Measurements from ENCODE around the gene ZDHHC11B. TPM values are rescaled to one million over a fixed set of nuclear protein-coding genes. Genes with fewer than 3 reads are reported as not detected.
"Not testable (repeated sequence)": the region's sequence is repeated elsewhere in the genome, so short reads cannot be mapped to it uniquely, and the experiment has no call there.

The ZDHHC11B gene
- polyA plus RNA-seq, 4 donors, result 1.7 to 7.7 (median 4.0) TPM

DNA sequence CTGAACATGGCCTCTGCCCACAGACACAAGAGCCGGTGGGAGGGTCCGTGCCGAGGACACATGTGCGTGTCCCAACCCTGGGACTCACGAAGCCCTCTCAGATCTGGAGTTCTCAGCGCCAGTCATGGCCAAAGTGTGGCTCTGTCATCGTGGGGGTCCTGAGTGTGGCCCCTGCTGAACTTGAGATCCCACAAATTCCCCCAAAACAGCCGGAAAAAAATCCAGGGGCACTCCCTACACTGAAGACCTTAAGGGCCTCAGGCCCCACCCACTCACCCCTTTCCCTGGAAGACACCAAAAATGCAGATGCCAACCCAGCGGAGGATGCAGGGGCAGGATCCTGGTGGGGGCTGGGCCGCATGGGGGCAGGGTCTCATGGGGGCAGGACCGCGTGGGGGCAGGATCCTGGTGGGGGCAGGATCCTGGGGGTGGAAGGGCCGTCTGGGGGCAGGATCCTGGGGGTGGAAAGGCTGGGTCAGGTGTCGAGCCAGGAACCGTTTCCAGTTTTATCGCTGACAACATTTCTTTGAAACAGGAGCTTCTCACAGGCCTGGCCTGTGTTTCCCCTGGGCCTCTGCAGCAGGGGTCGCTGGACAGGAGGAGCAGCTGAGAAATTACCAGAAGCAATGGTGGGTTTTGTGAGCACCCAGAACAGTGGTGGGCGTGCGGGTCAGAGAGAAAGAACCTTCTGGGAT, 13.3 kb downstream of the ZDHHC11B start:
- DNase-seq (ENCODE audit: low read depth in 4 of 4, low spot score in 3 of 4), result not testable (repeated sequence)

DNA sequence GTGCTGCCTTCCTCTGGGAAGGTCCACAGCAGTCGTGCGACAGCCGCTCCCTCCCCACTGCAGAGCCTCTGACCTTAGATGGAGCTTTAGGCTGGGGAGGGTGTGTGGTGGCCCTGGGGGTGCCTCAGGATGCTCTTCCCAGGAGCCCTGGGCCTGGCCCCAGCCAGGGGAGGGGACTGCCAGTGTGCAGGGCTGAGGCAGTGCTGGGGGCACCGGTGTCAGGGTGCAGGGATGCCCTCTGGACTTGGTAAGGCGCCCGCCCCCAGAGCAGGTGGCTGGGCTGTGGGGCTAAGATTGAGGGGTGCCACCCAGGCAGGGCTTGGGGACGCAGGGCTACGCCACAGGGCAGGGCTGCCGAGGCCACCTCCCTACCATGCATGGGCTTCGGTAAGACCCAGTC, 13.9 kb downstream of the ZDHHC11B start:
- DNase-seq (ENCODE audit: low read depth in 4 of 4, low spot score in 3 of 4), result not testable (repeated sequence)

DNA sequence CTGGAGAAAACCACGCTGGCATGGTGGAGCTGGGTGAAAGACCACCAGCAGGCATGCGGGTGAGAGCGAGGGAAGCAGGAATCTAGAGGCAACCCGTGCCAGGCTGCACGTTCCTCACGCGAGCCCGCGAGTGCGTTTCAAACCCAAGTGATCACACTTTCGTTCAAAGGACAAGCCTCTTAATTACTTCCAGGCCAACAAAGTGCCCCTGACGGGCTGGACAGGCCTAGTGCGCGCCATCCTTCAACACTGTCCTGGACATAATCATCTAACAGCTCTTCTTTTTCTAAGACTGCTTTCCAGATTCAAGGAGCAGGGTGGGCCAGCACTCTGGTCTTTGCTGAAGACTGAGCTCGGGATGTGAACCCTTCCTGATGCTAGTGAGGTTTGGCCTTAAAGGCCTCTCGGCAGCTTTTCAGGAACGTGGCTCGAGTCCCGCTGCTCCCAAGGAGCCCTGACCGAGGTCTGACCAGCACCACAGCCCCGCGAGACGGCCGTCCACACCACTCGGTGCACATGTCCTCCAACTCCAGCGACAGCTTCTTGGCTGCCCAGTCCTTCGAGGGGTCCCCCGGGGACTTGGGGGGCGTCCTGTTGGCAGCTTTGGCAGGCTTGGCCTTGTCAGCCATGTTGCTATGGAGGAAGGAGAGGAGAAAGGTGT, 14.9 kb downstream of the ZDHHC11B start:
- DNase-seq (ENCODE audit: low read depth in 4 of 4, low spot score in 3 of 4), result not testable (repeated sequence)

DNA sequence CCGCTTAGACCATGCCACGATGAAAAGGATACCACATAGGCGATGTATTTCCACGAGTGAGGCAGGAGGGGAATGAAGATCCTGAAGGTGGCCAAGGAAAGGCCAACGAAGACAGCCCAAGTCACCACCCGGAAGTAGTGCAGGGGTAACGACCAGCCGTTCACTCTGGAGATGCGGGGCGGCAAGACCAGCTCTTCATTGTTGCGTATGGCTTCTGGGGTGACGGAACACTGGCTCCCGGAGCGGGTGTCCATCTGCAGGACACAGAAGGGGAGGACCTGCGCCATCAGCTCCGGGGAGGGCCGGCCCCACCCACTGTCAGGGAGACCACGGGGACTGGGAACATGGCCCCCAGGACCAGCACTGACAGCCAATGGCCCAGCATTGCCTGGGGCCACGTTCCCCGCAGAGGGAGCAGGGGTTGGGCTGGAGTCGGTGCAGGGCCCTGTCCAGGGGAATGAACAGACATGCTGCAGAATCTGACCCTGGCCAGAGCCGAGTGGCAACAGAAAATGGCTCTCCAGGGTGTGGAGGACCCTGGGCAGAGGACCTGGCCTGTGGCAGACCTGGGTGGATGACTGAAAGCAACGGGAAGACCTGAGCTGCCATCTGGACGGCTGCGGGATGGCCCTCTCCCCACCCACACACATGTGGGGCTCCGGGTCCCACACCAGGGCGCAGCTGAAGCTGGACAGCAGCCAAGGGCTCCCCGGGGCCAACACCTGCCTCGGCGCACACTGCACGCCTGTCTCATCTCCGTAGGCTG, 17.7 kb downstream of the ZDHHC11B start:
- no peak for DNase-seq (ENCODE audit: low read depth in 4 of 4, low spot score in 3 of 4)

GRCh38 chr5:765948-766631, 18.4 kb downstream of the ZDHHC11B start:
- no peak for DNase-seq (ENCODE audit: low read depth in 4 of 4, low spot score in 3 of 4)

- no peak for DNase-seq (ENCODE audit: low read depth in 4 of 4, low spot score in 3 of 4)
Observed at GRCh38 chr5:763998-764781, 20.3 kb downstream of the ZDHHC11B start.

- no peak for DNase-seq (ENCODE audit: low read depth in 4 of 4, low spot score in 3 of 4)
Observed at GRCh38 chr5:763397-763796, 21.1 kb downstream of the ZDHHC11B start.

DNA sequence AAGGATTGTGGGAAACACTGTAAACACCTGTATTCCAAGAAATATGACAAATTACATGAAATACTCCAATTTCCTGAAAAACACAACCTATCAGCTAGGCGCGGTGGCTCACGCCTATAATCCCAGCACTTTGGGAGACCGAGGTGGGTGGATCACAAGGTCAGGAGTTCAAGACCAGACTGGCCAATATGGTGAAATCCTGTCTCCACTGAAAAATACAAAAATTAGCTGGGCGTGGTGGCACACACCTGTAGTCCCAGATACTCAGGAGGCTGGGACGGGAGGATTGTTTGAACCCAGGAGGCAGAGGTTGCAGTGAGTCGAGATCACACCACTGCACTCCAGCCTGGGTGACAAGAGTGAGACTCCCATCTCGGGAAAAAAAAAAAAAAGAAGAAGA, 21.5 kb downstream of the ZDHHC11B start:
- DNase-seq (ENCODE audit: low read depth in 4 of 4, low spot score in 3 of 4), result not testable (repeated sequence)

DNA sequence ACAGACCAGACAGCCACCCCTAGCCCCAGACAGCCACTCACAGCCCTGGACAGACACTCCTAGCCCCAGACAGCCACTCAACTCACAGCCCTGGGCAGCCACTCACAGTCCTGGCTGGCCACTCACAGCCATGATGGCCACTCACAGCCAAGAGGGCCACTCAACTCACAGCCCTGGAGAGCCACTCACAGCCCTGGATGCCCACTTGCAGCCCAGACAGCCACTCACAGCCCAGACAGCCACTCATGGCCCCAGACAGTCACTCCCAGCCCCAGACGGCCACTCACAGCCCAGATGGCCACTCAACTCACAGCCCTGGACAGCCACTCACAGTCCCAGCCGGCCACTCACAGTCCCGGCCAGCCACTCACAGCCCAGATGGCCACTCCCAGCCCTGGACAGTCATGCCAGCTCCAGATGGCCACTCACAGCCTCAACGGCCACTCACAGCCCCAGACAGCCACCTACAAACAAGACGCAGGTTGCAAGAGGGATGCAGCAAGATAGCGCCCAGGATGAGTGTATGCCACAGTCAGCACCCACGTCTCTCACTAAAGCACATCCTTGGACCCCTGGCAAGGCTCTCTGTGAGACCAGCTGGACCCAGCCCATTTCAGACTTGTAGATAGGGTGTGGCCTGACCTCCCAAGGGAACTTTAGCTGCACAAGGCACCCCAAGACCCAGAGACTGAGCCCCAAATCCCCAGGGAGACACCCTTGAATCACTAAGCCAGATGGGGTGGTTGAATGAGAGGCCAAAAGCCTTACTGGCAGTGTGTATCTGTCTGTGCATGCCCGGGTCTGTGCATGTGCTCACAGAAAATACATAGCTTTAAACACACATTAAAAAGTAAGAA, 22.4 kb downstream of the ZDHHC11B start:
- no peak for DNase-seq (ENCODE audit: low read depth in 4 of 4, low spot score in 3 of 4)

DNA sequence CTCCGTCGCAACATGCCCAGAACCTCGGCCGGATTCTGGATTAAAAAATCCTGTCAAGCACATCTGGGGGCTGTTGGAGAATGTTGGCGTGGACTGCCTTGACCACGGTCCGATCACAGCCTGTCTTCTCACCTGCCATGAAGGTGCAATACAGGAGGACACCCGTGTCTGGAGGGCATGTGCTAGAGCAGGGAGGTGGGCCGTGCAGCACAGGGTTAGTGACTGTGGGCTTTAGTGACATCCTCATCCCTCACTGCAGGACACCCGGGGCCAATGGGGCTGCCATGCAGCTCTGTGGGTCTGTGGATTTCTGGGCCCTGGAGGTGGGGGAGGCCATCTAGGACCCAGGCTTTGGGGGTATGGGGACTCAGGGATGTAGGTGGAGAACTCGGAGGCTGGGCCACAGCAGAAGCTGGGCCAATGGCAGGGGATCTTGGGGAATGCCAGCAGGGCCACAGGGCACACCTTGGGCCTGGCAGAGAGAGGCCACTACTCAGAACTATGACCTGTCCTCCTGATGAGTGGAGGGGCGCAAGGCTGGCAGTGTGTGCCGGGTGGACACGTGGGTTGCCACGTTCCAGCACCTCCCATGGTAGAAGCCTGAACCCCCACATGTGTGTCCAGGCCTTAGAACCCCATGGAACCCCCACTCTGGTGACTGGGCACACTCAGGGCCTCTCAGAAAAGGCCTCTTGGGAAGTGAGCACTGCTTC, 23.3 kb downstream of the ZDHHC11B start:
- DNase-seq (ENCODE audit: low read depth in 4 of 4, low spot score in 3 of 4), result no peak

DNA sequence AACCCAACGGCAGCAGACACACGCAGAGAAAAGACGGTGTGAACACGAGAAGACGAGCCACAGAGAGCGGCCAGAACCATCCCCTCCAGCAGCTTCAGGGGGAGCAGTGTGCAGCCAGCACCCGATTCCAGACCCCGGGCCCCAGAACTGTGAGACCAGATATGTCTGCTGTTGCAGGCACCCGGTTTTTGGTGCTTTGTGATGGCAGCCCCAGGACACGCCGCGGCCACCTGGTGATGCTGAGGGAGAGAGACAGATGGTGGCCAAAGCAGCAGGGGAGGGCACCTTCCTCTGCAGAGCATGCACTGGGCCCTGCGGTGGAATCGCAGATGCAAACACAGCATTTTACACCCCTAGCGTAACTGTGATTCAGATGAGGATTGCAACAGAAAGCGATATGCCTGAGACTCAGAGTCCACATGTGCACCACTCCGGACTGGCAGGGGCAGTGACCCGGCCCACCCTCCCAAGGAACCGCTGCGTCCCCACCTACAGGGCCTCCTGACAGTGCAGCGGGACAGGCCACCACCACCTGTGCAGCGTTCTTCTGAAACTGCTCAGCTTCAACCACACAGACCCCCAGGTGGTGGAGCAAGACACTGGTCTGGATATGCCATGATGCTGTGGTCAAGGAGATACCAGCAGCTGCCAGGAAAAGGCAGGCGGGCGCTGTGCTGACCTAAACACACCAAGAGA, 24.0 kb downstream of the ZDHHC11B start:
- DNase-seq (ENCODE audit: low read depth in 4 of 4, low spot score in 3 of 4), result no peak

- DNase-seq (ENCODE audit: low read depth in 4 of 4, low spot score in 3 of 4), result no peak
Observed at GRCh38 chr5:759781-760362, 24.7 kb downstream of the ZDHHC11B start.

DNA sequence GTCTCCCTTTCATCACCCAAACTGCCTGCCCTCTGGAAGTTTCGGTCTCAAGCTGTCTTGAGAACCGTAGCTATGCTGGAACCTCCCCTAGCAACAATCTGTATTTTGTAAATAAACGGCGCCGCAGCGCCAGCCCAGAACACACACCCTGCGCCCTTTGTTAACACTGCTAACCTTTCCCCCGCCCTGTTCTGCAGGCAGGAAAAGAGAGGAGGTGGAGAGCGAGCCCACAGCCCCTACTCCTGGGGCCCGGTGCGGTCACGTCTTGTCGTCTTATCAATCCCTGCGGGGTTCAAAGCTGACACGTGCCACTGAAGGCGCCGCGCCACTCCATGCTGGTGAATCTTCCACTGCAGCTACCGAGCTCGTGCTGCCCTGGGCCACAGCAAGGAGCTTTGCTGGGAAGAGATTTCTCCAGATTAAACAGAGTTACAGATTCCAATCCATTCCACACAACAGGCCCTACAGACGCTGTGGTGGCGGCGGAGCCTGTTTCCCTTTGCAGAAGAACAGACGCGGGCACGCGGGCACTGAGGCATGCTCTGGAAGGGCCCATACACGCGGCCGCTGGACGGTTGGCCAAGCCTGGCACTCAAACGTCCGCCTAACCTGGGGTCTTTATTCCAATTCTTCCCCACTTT, 25.3 kb downstream of the ZDHHC11B start:
- peak in 2 of 4 donors; percentile 77 for DNase-seq (ENCODE audit: low read depth in 4 of 4, low spot score in 3 of 4)

DNA sequence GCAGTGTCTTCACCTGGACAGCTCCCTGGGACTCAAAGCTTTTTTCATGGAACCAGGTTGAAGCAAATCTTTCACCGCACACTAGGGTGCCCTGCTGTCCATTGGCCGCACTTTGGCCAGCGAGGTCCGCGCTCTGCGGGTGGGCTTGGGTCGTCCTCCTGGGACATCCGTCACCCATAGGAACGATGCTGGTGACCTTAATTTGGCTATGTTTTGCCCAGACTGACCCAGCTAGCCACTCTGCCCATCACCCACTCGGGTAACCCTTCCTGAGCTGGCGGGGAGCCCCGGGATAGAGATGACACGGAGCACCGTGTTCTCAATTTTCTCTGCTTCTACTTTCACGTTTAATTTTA, 25.9 kb downstream of the ZDHHC11B start:
- no peak for DNase-seq (ENCODE audit: low read depth in 4 of 4, low spot score in 3 of 4)

GRCh38 chr5:757931-758697, 26.4 kb downstream of the ZDHHC11B start:
- DNase-seq (ENCODE audit: low read depth in 4 of 4, low spot score in 3 of 4), result no peak

DNA sequence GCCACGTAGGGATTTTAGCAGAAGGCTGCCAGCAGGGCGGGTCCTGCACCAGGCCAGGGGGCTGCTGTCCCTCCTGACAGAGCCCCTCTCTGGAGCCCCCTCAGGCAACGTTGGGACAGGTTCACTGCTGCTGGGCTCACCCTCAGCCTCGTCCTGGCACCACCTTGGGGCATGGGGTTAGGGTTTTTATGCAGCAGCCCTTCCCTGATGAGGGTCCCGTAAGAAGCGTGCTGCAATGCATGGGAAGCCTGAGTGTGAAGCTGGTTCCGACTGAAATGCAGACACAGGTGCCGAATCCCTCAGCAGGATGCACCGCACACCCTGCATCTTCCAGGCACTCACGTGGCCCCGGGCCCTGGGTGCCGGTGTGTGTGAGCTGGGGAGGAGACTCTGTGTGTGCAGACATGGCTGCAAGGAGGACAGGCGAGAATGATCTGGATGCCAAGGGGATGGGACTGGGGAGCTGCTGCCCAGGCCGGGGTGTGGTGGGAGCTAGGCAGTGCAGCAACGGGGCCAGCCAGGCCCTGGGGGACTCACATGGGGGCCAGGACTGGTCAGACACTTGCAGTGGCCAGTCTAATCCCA, 27.1 kb downstream of the ZDHHC11B start:
- DNase-seq (ENCODE audit: low read depth in 4 of 4, low spot score in 3 of 4), result no peak
